WERI-Rb-1 (cell line): ENCODE results near the gene CAMKMT.

Experiments
- DNase-seq: peaks from one replicate; pipeline ENCODE4 v3.0.0-alpha.2; 2020
- H3K27ac ChIP-seq: fragments of 250-450 bp; sonication (Bioruptor Pico); 2 replicates; pipeline ENCODE4 v1.5.1; 2020; ENCODE audit warnings: mild to moderate bottlenecking, moderate library complexity
- H3K27me3 ChIP-seq: fragments of 250-450 bp; sonication (Bioruptor Pico); 2 replicates; pipeline ENCODE4 v1.5.1; 2021; ENCODE audit warnings: mild to moderate bottlenecking, low read depth, moderate library complexity; ENCODE audit not compliant: insufficient read depth, severe bottlenecking
- H3K36me3 ChIP-seq: fragments of 250-450 bp; sonication (Bioruptor Pico); 2 replicates; pipeline ENCODE4 v1.5.1; 2020; ENCODE audit warnings: mild to moderate bottlenecking, moderate library complexity
- H3K4me3 ChIP-seq: 2 replicates; pipeline ENCODE4 v1.5.1; 2011; ENCODE audit warnings: low read depth, mild to moderate bottlenecking, control low read depth, low read length
- H3K9me3 ChIP-seq: fragments of 250-450 bp; sonication (Bioruptor Pico); 2 replicates; pipeline ENCODE4 v1.5.1; 2021; ENCODE audit warnings: mild to moderate bottlenecking, moderate library complexity; ENCODE audit not compliant: severe bottlenecking
- CTCF ChIP-seq: IDR thresholded peaks from 2 replicates; pipeline ENCODE4 v1.5.1; 2011; ENCODE audit warnings: low read depth, mild to moderate bottlenecking, control low read depth, inconsistent platforms, low read length

The CAMKMT gene

GRCh38 chr2:44620189-44620990, 258.6 kb downstream of the CAMKMT start:
- H3K27me3 ChIP-seq, result no peaks in the 10 kb centered on the region
- no peak overlapping the region for H3K27ac ChIP-seq
- H3K4me3 ChIP-seq, result no peak overlapping the region
- H3K9me3 ChIP-seq, result no peaks in the 10 kb centered on the region
- DNase-seq, result no peak
- TF ChIP-seq CTCF, result no peak
- H3K36me3 ChIP-seq, result no peaks in the 10 kb centered on the region

GRCh38 chr2:44623622-44624351, 262.0 kb downstream of the CAMKMT start:
- DNase-seq, result no peak

GRCh38 chr2:44628297-44628696, 266.6 kb downstream of the CAMKMT start:
- no peak for TF ChIP-seq CTCF
- H3K27ac ChIP-seq, result no peak overlapping the region
- no peak for DNase-seq
- no peak overlapping the region for H3K4me3 ChIP-seq
- H3K36me3 ChIP-seq, result no peaks in the 10 kb centered on the region
- peaks cover 9% of the 10 kb centered on the region for H3K9me3 ChIP-seq
- H3K27me3 ChIP-seq, result no peaks in the 10 kb centered on the region

More at GRCh38 chr2:44623622-44624351, 262.0 kb downstream of the CAMKMT start:
- Histone ChIP-seq H3K9me3 (no peaks in the 10 kb centered on the region), H3K4me3 (no peak overlapping the region), H3K36me3 (no peaks in the 10 kb centered on the region), H3K27ac (no peak overlapping the region), H3K27me3 (no peaks in the 10 kb centered on the region)
- no peak for TF ChIP-seq CTCF

- no peak for DNase-seq
- no peaks in the 10 kb centered on the region for H3K36me3 ChIP-seq
- H3K4me3 ChIP-seq, result no peak overlapping the region
- TF ChIP-seq CTCF, result no peak
- H3K27ac ChIP-seq, result no peak overlapping the region
- peaks cover 19% of the 10 kb centered on the region for H3K9me3 ChIP-seq
- no peaks in the 10 kb centered on the region for H3K27me3 ChIP-seq
Measured at GRCh38 chr2:44632931-44633689, 271.4 kb downstream of the CAMKMT start.

- Histone ChIP-seq H3K27ac (no peak overlapping the region), H3K9me3 (peaks cover 19% of the 10 kb centered on the region), H3K4me3 (no peak overlapping the region), H3K27me3 (no peaks in the 10 kb centered on the region), H3K36me3 (no peaks in the 10 kb centered on the region)
- DNase-seq, result no peak
- no peak for TF ChIP-seq CTCF
Measured at GRCh38 chr2:44635725-44636124, 274.0 kb downstream of the CAMKMT start.
